ENCODE results near the gene CHD1. TPM values are rescaled to one million over a fixed set of nuclear protein-coding genes. Genes with fewer than 3 reads are reported as not detected.

CHD1 gene
- total and polyA plus RNA-seq, 2 donors (not counting 1 experiment from before 2014, with no cell fraction given) = 18.2 to 48.4 TPM

- Histone ChIP-seq H3K36me3 (ENCODE audit: control insufficient read depth, insufficient read depth, low read length) (no peaks in the 10 kb centered on the region), H3K4me2 (ENCODE audit: extremely low read depth, insufficient read depth, low read length) (no peak overlapping the region), H3K4me1 (ENCODE audit: control insufficient read depth, extremely low read depth, insufficient read depth, low read length) (no peaks in the 10 kb centered on the region), H3K9me3 (ENCODE audit: control insufficient read depth, insufficient read depth, low read depth, low read length) (no peaks in the 10 kb centered on the region), H3K27me3 (ENCODE audit: control insufficient read depth, insufficient read depth, low read length) (no peaks in the 10 kb centered on the region), H2AFZ (ENCODE audit: low read length) (no peak overlapping the region), H3K27ac (ENCODE audit: insufficient read depth, low read length) (no peak overlapping the region), H3K9ac (ENCODE audit: insufficient read depth, low read length) (no peak overlapping the region), H3K4me3 (replicated peaks in 1 of 4; ENCODE audit: control extremely low read depth in 1 of 4, insufficient read depth in 1 of 4, low read depth in 3 of 4, low read length in 4 of 4) (no peak overlapping the region), H4K20me1 (ENCODE audit: control insufficient read depth, extremely low read depth, insufficient read depth, low read length) (no peaks in the 10 kb centered on the region), H3K79me2 (ENCODE audit: control insufficient read depth, insufficient read depth, low read length) (peaks cover 52% of the 10 kb centered on the region)
- no peak for TF ChIP-seq CTCF (conservative IDR thresholded peaks at IDR 0.05 in 1 of 2, IDR thresholded peaks at IDR 0.05 in 1 of 2; ENCODE audit: low read depth in 1 of 2, low read length in 2 of 2)
- TF ChIP-seq EZH2 (IDR thresholded peaks at IDR 0.05; ENCODE audit: low read length, missing control alignments) = no peak
- peak in 1 of 2 donors; percentile 9 for DNase-seq (ENCODE audit: low read depth in 2 of 2)
These were observed 19.4 kb downstream of the CHD1 start for GRCh38 chr5:98909363-98909762.

- Histone ChIP-seq H4K20me1 (ENCODE audit: control insufficient read depth, extremely low read depth, insufficient read depth, low read length) (no peaks in the 10 kb centered on the region), H3K9me3 (ENCODE audit: control insufficient read depth, insufficient read depth, low read depth, low read length) (no peaks in the 10 kb centered on the region), H2AFZ (ENCODE audit: low read length) (no peak overlapping the region), H3K36me3 (ENCODE audit: control insufficient read depth, insufficient read depth, low read length) (no peaks in the 10 kb centered on the region), H3K27ac (ENCODE audit: insufficient read depth, low read length) (no peak overlapping the region), H3K27me3 (ENCODE audit: control insufficient read depth, insufficient read depth, low read length) (no peaks in the 10 kb centered on the region), H3K9ac (ENCODE audit: insufficient read depth, low read length) (no peak overlapping the region), H3K4me2 (ENCODE audit: extremely low read depth, insufficient read depth, low read length) (no peak overlapping the region), H3K79me2 (ENCODE audit: control insufficient read depth, insufficient read depth, low read length) (peaks cover 45% of the 10 kb centered on the region), H3K4me3 (replicated peaks in 1 of 4; ENCODE audit: control extremely low read depth in 1 of 4, insufficient read depth in 1 of 4, low read depth in 3 of 4, low read length in 4 of 4) (no peak overlapping the region), H3K4me1 (ENCODE audit: control insufficient read depth, extremely low read depth, insufficient read depth, low read length) (no peaks in the 10 kb centered on the region)
- no peak for DNase-seq (ENCODE audit: low read depth in 2 of 2)
- no peak for TF ChIP-seq EZH2 (IDR thresholded peaks at IDR 0.05; ENCODE audit: low read length, missing control alignments)
- no peak for TF ChIP-seq CTCF (conservative IDR thresholded peaks at IDR 0.05 in 1 of 2, IDR thresholded peaks at IDR 0.05 in 1 of 2; ENCODE audit: low read depth in 1 of 2, low read length in 2 of 2)
These were observed 20.9 kb downstream of the CHD1 start for GRCh38 chr5:98907951-98908350.

- TF ChIP-seq CTCF (conservative IDR thresholded peaks at IDR 0.05 in 1 of 2, IDR thresholded peaks at IDR 0.05 in 1 of 2; ENCODE audit: low read depth in 1 of 2, low read length in 2 of 2) = no peak
- TF ChIP-seq EZH2 (IDR thresholded peaks at IDR 0.05; ENCODE audit: low read length, missing control alignments) = no peak
- DNase-seq (ENCODE audit: low read depth in 2 of 2) = peak in 1 of 2 donors; percentile 45
- H4K20me1 ChIP-seq (ENCODE audit: control insufficient read depth, extremely low read depth, insufficient read depth, low read length) = no peaks in the 10 kb centered on the region
- H3K4me2 ChIP-seq (ENCODE audit: extremely low read depth, insufficient read depth, low read length) = no peak overlapping the region
- H3K9ac ChIP-seq (ENCODE audit: insufficient read depth, low read length) = no peak overlapping the region
- no peaks in the 10 kb centered on the region for H3K4me1 ChIP-seq (ENCODE audit: control insufficient read depth, extremely low read depth, insufficient read depth, low read length)
- H3K9me3 ChIP-seq (ENCODE audit: control insufficient read depth, insufficient read depth, low read depth, low read length) = no peaks in the 10 kb centered on the region
- H3K4me3 ChIP-seq (replicated peaks in 1 of 4; ENCODE audit: control extremely low read depth in 1 of 4, insufficient read depth in 1 of 4, low read depth in 3 of 4, low read length in 4 of 4) = no peak overlapping the region
- no peak overlapping the region for H2AFZ ChIP-seq (ENCODE audit: low read length)
- H3K79me2 ChIP-seq (ENCODE audit: control insufficient read depth, insufficient read depth, low read length) = peaks cover 37% of the 10 kb centered on the region
- no peak overlapping the region for H3K27ac ChIP-seq (ENCODE audit: insufficient read depth, low read length)
- H3K36me3 ChIP-seq (ENCODE audit: control insufficient read depth, insufficient read depth, low read length) = no peaks in the 10 kb centered on the region
- H3K27me3 ChIP-seq (ENCODE audit: control insufficient read depth, insufficient read depth, low read length) = no peaks in the 10 kb centered on the region
These were observed 22.0 kb downstream of the CHD1 start for GRCh38 chr5:98906756-98907355.
